Neural progenitor cell (in vitro differentiated cells): ENCODE data around the gene PPP1R16B.

Source experiments
- CTCF ChIP-seq: fragments of 200-600 bp; sonication (generic); IDR thresholded peaks from 2 replicates; pipeline ENCODE4 v1.5.1; 2017; ENCODE audit warnings: antibody characterized with exemption, mild to moderate bottlenecking
- EZH2 ChIP-seq: fragments of 200-600 bp; sonication (generic); IDR thresholded peaks from 2 replicates; pipeline ENCODE4 v1.6.1; 2017; ENCODE audit warnings: antibody characterized with exemption, mild to moderate bottlenecking, moderate library complexity
- EZH2phosphoT487 ChIP-seq: fragments of 200-600 bp; sonication (generic); IDR thresholded peaks from 2 replicates; pipeline ENCODE4 v1.6.1; 2017; ENCODE audit warnings: antibody characterized with exemption

- TF ChIP-seq CTCF, result no peak
- no peak for TF ChIP-seq EZH2
- no peak for TF ChIP-seq EZH2phosphoT487
Measured at GRCh38 chr20:38937000-38937399, 131.5 kb downstream of the PPP1R16B start.
